ELR (cell line): Measurements from ENCODE around the gene NCF2.

Experiments used
- DNase-seq: peaks from one replicate; pipeline ENCODE4 v3.0.0-alpha.2; 2015; ENCODE audit warnings: low read depth

The NCF2 gene

GRCh38 chr1:183584147-183584546 is 6.1 kb downstream of the NCF2 start:
- DNase-seq = no peak

DNA sequence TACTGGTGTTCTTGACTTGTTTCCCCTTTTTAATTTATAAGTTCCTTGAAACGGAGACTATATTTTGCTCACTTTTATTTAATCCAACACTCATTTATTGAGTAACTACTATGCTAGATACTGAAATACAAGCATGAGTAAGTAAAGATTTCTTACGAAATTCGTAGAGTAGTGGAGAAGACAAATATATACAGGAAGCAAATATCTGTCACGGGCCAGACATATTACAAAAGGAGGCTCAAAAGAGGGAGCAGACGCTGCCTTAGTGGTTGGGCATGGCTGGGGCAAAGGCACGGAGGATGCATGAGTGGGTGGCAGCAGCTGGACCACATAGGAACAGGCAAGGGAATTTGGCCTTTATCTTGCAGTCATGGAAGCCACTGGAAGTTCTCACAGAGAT is 6.8 kb downstream of the NCF2 start:
- peak; percentile 19 for DNase-seq

GRCh38 chr1:183582021-183582713 is 8.1 kb downstream of the NCF2 start:
- DNase-seq = no peak

DNA sequence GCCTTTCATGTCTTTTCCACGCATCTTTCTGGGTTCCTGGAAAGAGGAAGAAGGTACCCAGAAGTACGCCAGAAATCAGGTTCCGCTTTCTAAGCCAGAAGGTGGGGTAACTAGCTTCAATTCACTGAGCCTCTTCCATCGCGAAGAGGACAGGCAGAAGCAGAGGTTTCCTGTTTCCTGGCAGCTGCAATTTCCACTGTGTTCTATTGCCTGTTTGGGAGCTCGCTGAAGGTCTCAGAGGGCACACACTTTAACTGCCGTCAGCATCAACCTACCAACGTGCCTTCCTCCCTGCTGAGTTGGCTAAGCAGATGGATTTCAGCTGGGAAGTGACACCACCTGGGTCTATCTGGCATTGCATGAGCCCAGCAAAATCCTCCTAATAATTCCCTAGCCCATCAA is 10.0 kb downstream of the NCF2 start:
- peak; percentile 57 for DNase-seq

DNA sequence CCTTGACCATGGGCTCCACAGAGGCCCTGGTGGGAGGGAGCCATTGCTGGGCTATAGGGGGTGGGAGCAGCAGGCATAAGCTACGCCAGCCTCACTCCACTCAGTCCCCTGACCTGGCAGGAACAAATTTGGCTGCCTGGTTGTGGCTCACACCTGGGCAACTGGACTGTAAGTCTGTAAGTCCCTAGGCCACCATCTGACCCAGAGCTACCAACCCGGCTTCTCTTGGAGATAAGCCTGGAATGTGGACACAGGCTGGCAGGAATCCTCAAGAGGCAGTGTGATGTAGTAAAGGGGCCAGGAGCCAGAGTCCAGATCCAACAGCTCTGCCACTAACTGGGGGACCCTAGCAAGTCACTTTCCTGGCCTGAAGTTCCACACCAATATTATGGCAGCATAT is 11.4 kb downstream of the NCF2 start:
- DNase-seq = no peak

GRCh38 chr1:183577897-183578465 is 12.3 kb downstream of the NCF2 start:
- no peak for DNase-seq

- no peak for DNase-seq
Measured at GRCh38 chr1:183576537-183576936, 13.7 kb downstream of the NCF2 start.

DNA sequence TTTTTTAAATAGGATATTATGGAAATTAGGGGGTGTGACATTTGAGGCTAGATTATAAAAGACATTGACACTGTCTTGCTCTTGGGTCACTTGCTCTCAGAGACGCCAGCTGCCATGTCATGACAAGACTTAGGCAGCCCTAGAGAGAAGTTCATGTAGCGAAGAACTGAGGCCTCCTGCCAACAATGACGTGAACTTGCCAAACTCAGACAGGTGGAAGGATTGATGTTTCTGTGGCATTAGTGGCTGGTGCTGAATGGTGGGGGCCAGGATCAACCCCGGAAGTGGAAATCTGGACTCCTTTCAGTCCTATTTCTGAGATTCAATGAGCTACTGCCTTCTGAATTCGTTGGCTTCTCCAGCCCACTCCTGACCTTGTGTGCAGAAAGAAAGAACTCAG is 14.7 kb downstream of the NCF2 start:
- no peak for DNase-seq

- peak; percentile 50 for DNase-seq
Measured at GRCh38 chr1:183572721-183573120, 17.5 kb downstream of the NCF2 start.

GRCh38 chr1:183571678-183572268 is 18.5 kb downstream of the NCF2 start:
- peak; percentile 71 for DNase-seq

DNA sequence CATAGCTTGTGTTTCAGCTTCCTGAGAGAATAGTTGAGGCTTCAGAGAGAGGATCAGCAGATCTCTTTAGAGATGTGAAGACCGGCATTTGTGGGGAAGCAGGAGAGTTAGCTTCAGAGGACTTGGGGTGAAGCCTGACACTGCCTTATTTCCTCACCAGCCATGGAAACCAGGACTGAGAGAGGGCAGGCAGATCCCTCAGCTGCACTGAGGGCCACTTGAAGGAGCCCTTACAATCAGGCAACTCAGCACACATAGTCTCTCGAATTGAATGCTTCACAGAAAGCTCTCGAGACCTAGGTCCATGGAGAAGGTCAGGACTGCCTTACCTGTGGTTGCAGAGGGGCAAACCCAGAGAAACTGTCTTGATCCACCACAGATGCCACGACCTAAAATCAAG is 19.8 kb downstream of the NCF2 start:
- DNase-seq = no peak

DNA sequence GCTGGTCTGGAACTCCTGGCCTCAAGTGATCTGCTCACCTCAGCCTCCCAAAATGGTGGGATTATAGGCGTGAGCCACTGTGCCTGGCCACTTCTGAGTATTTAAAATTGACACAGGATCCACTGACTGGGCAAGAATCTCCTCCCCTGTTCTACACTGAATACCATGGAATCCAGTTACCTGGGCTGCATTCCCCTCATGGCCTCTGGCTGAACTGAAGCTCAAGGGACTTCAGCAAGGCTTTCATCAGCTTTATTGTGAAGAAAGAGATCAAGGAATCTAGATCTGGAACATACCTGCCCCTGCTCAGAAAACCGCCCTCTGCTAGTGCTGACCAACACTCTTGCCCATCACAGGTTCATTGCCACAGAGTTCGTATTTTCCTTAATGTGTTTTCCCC is 20.5 kb downstream of the NCF2 start:
- no peak for DNase-seq

DNA sequence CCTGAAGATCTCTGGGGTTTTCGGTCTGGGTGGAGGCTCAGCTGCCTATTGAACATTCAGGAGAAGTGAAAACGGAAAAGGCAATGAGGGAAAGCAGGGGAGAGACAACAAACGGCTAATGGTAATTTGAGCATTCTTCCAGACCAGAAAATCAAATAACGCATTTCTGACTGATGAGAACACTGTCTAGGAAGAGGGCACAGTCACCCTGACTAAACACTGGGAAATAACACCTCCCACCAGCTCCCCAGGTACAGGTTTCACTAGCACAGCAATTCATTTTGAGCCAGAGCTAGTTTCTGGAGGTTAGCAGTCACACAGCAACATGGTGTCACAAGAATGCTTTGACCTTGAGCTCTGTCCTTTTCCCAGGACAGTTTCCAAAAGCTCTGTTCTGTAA is 21.1 kb downstream of the NCF2 start:
- peak; percentile 59 for DNase-seq

DNA sequence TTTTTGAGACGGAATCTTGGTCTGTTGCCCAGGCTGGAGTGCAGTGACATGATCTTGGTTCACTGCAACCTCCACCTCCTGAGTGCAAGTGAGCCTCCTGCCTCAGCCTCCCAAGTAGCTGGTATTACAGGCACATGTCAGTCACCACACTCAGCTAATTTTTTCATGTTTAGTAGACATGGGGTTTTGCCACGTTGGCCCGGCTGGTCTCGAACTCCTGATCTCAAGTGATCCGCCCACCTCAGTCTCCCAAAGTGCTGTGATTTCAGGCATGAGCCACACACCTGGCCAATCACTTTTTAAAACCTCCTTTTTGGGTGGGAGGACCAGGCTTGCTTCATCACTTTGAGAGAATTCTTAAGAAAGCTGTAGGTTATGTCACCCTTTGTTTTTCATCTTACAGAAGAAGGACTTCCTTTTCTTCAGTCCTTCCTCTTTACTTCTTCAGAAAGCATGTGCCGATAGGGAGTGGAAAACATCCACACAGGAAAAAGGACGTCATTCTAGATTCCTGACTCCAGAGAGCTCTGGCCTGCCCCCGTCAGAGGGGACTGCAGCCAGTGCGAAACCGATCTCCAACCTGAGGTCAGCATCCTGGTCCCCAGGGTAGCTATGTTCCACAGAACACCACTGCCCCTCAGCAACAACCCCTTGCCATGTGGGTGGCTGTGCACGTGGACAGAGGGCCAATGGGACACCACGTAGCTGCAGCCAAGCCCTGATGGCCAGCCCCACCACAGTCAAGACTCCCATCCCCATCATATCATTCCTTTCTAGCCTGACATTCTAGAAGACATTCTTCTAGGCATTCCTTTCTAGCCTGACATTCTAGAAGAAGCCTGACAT is 21.9 kb downstream of the NCF2 start:
- no peak for DNase-seq

GRCh38 chr1:183567584-183567983 is 22.7 kb downstream of the NCF2 start:
- peak; percentile 32 for DNase-seq

- no peak for DNase-seq
Measured at GRCh38 chr1:183566026-183566425, 24.2 kb downstream of the NCF2 start.

DNA sequence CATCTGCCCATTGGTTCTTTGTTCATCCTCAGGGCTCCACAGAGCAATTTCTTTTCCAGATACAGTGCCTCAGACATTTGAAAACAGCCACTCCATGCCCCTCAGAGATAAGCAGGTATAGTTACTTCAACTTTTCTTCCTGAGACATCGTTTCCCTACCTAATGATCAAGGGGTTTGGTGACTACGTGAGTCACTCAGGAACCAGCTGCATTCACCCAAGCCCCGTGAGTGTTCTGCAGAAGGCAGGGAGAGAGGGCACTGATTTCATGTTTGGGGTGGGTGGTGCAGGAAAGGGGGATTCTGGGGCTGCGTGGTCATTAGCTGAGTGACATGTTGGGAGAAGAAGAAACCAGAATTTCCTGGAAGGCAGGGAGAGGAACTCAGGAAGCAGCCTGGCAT is 25.0 kb downstream of the NCF2 start:
- DNase-seq = no peak

DNA sequence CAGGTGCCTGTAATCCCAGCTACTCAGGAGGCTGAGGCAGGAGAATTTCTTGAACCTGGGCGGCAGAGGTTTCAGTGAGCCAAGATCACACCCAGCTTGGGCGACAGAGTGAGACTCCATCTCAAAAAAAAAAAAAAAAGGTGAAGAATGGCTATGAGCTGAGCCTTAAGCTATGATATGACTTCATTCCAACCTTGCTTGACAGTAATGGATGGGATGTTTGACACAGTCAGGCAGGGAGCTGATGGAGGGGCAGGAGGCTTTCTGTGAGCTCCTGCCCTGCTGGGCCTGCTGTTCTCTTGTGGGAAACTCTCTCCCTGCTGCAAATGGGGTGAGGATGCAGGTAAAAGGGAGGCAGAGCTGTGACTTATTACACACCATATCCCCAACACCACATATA is 27.6 kb downstream of the NCF2 start:
- no peak for DNase-seq

DNA sequence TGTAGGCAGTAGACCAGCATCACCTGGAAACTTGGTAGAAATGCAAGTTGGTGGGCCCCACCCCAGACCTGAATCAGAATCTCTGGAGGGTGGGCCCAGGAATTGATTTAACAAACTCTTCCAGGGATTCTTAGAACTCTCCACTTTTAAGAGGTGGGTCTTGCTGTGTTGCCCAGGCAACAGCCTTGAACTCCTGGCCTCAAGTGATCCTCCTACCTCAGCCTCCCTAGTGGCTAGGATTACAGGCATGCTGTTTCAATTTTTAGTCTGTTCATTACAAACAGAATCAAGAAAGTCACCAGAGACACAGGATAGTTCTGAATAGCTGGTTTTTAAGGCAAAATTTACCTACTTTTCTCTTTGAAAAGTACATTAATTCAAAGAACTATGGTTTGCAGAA is 31.2 kb downstream of the NCF2 start:
- DNase-seq = no peak

DNA sequence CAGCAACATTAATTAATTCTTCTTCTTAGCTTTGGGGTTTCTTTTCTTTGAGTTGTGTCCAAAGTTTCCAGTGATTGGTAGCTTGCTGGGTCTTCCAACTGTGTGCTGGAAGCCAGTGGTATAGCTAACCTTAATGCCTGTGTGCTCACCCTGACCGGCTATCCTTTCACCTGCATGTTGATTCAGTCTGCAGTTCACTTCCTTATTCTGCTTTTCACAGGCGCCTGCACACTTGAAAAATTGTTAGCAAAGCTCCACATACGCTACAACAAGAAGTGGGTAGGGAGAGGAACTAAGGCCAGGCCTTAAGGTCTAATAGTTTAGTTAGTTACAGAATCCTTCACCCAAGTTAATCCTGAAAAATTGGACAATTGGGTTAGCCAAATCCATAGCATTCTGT is 35.7 kb downstream of the NCF2 start:
- DNase-seq = no peak

- no peak for DNase-seq
Measured at GRCh38 chr1:183553764-183554163, 36.5 kb downstream of the NCF2 start.

DNA sequence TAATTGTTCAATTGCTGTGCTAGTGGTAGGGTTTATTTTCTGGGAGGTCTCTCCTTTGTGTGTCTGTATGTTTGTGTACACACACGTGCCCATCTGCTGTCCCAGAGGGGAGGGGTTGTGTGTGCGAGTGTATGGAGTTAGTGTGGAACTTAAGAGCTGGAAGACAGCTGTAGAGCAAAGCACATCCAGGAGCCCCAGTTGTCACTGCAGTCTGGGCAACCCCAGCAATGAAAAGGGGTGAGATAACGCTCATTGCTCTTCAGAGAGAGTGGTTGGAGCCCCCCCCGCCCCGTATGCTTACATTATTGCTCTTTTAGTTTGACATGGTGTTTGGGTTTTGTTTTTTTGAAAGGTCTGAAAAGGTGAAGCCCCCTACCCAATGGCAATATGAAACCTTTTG is 36.9 kb downstream of the NCF2 start:
- DNase-seq = no peak

DNA sequence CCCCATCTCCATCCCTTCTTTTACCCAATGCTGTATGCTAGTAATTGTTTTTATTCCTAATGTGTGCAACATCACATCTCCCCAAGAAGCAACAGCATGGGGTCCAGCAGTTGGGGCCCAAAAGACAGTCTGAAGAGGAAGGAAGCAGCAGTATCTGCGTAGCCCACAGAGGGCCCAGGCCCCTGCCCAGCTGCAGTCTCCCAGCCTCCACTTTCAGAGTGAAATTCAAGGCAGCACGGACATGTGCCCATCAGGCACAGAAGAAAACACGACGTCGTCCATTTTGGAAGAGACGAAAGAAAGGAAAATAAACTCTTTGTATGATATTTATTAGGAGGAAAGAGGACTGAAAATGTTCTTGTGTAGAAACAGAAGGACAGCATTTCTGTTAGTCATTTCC is 37.4 kb downstream of the NCF2 start:
- DNase-seq = no peak
